HAP-1 (cell line): ENCODE results near the gene CMTM6.
"Not testable (repeated sequence)": the region's sequence is repeated elsewhere in the genome, so short reads cannot be mapped to it uniquely, and the experiment has no call there.

Experiments
- DNase-seq, 2 experiments: peaks; one replicate each; pipeline ENCODE4 v3.0.0-alpha.2; 2016 to 2020; ENCODE audit warnings: low spot score in 2 of 2
- H3K27me3 ChIP-seq: fragments of 250-450 bp; sonication (Bioruptor Pico); 2 replicates; pipeline ENCODE4 v1.5.1; 2020; ENCODE audit warnings: low read depth, mild to moderate bottlenecking, moderate library complexity
- H3K36me3 ChIP-seq: fragments of 250-450 bp; sonication (Bioruptor Pico); replicated peaks from 2 replicates; pipeline ENCODE4 v1.5.1; 2020; ENCODE audit warnings: mild to moderate bottlenecking
- H3K4me1 ChIP-seq: fragments of 250-450 bp; sonication (Bioruptor Pico); 2 replicates; pipeline ENCODE4 v1.5.1; 2020; ENCODE audit warnings: mild to moderate bottlenecking
- H3K4me3 ChIP-seq: fragments of 250-450 bp; sonication (Bioruptor Pico); 2 replicates; pipeline ENCODE4 v1.5.1; 2020; ENCODE audit warnings: mild to moderate bottlenecking, moderate library complexity
- H3K9me3 ChIP-seq: fragments of 250-450 bp; sonication (Bioruptor Pico); 2 replicates; pipeline ENCODE4 v1.5.1; 2020; ENCODE audit warnings: mild to moderate bottlenecking, moderate library complexity
- in situ Hi-C: fragments of 300-500 bp; cut with MboI; formaldehyde crosslinking; loops from 3 replicates; pipeline ENCODE4 v1.14.3; 2020; ENCODE audit warnings: low sequenced_read_pairs, inconsistent platforms, mixed read lengths

The CMTM6 gene

GRCh38 chr3:32493437-32494414 lies 8.9 kb downstream of the CMTM6 start:
- DNase-seq = no peak
- Histone ChIP-seq H3K36me3 (no peaks in the 10 kb centered on the region), H3K27me3 (no peaks in the 10 kb centered on the region), H3K4me1 (no peaks in the 10 kb centered on the region), H3K4me3 (no peak overlapping the region), H3K9me3 (no peaks in the 10 kb centered on the region)
- in situ Hi-C loops = no loop called here

DNA sequence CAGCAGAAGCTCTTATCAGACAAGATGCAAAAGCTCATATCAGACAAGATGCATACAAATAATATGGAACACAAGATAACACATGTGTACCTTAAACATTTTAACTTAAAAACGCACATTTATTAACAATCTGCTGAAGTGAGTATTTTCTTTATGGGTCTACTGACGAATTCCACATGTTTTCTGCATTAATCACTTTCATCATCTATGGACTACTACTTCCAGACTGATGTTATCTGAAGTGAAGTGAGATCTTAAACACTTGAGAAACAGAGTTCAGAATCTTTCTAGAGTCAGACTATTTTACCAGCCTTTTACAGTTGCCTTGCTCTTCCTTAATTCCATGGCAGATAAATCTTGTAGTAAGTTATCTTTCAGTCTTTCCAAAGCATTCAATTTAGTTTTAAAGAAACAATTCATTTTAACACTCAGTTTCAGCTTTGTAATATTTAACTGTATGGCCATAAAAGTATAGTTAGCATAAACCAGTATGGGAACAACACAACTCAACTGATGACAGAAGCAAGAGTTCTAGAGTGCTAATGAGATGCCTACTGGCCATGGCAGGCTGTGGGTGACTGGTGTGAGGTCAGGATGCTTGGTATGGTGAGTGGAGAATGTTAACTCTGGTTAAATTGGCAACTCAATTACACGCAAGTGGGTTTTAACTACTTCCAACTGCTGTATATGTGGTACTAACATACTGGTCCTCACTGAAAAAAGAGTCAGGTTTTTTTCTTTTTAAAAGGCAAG lies 9.8 kb downstream of the CMTM6 start:
- H3K27me3 ChIP-seq = no peaks in the 10 kb centered on the region
- H3K36me3 ChIP-seq = no peaks in the 10 kb centered on the region
- no peak overlapping the region for H3K4me3 ChIP-seq
- in situ Hi-C loops = no loop called here
- H3K4me1 ChIP-seq = no peaks in the 10 kb centered on the region
- no peaks in the 10 kb centered on the region for H3K9me3 ChIP-seq
- no peak for DNase-seq

GRCh38 chr3:32488474-32489008 lies 14.1 kb downstream of the CMTM6 start:
- no peak overlapping the region for H3K4me3 ChIP-seq
- H3K36me3 ChIP-seq = 0 out of 2 replicates have a peak, but pooled peaks cover 5% of the 10 kb centered on the region
- DNase-seq = no peak
- no peaks in the 10 kb centered on the region for H3K4me1 ChIP-seq
- in situ Hi-C loops = no loop called here
- no peaks in the 10 kb centered on the region for H3K9me3 ChIP-seq
- H3K27me3 ChIP-seq = no peaks in the 10 kb centered on the region

DNA sequence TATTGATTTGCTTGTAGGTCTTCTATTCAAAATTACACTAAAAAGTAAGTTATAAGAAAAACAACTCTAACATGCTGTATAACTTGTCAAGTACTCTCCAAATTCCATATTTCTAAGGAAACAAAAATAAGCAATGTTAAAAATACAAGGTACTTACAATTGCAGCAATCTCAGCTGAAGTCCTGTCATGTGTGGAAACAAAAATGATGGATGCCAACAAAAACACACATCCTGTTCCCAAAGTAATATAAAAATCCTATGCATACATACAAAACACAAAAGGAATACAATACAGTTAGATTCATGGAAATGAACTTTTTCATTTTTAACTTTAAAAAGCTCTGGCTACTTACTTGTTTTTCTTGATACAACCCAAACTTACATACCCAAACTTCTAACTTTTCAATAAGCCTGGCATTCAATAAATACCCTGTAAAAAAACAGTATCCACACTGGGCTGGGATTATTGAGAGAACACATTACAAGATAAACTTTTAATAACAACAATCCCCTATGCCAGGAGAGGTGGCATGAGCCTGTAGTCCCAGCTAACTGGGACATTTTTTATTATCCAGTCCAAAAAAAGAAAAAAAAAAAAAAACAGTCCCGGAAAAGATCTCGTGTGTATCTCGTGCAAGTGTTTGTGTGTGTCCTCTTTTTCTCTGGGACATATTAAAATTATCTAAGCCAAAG lies 14.7 kb downstream of the CMTM6 start:
- DNase-seq = no peak
- Histone ChIP-seq H3K4me1 (no peaks in the 10 kb centered on the region), H3K36me3 (0 out of 2 replicates have a peak, but pooled peaks cover 5% of the 10 kb centered on the region), H3K9me3 (no peaks in the 10 kb centered on the region), H3K27me3 (no peaks in the 10 kb centered on the region), H3K4me3 (no peak overlapping the region)
- in situ Hi-C loops = no loop called here

GRCh38 chr3:32484436-32484835 lies 18.2 kb downstream of the CMTM6 start:
- Histone ChIP-seq H3K27me3 (no peaks in the 10 kb centered on the region), H3K4me3 (no peak overlapping the region), H3K36me3 (0 out of 2 replicates have a peak, but pooled peaks cover 5% of the 10 kb centered on the region), H3K9me3 (no peaks in the 10 kb centered on the region), H3K4me1 (no peaks in the 10 kb centered on the region)
- in situ Hi-C loops = no loop called here
- DNase-seq = no peak

DNA sequence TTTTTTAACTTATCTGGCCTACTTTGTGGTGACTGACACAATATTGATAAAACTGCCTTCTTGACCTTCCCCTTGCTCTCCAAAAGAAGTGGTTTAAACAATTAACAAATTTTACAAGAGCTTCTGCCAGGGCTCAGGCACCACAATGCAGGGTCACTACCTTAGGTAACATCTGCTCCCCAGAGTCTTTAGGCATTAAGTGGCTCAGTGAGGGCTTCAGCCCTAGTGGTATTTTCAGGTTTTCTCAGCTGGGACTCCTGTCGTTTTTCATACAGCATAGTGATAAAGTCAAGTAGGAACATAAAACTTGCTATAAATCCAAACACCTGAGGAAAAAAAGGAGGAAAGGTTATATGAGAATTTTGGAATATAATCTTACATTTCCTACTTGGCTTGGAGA lies 18.9 kb downstream of the CMTM6 start:
- no peak for DNase-seq
- Histone ChIP-seq H3K4me3 (no peak overlapping the region), H3K4me1 (no peaks in the 10 kb centered on the region), H3K9me3 (no peaks in the 10 kb centered on the region), H3K36me3 (0 out of 2 replicates have a peak, but pooled peaks cover 5% of the 10 kb centered on the region), H3K27me3 (no peaks in the 10 kb centered on the region)
- in situ Hi-C loops = no loop called here

- H3K36me3 ChIP-seq = 0 out of 2 replicates have a peak, but pooled peaks cover 5% of the 10 kb centered on the region
- no peak for DNase-seq
- H3K4me1 ChIP-seq = no peaks in the 10 kb centered on the region
- in situ Hi-C loops = no loop called here
- H3K27me3 ChIP-seq = no peaks in the 10 kb centered on the region
- H3K9me3 ChIP-seq = no peaks in the 10 kb centered on the region
- no peak overlapping the region for H3K4me3 ChIP-seq
Measured at GRCh38 chr3:32482693-32483092, 20.0 kb downstream of the CMTM6 start.

GRCh38 chr3:32481791-32482631 lies 20.6 kb downstream of the CMTM6 start:
- Histone ChIP-seq H3K27me3 (no peaks in the 10 kb centered on the region), H3K9me3 (no peaks in the 10 kb centered on the region), H3K4me3 (no peak overlapping the region), H3K4me1 (no peaks in the 10 kb centered on the region), H3K36me3 (0 out of 2 replicates have a peak, but pooled peaks cover 5% of the 10 kb centered on the region)
- no peak for DNase-seq
- in situ Hi-C loops = no loop called here

GRCh38 chr3:32480604-32481003 lies 22.0 kb downstream of the CMTM6 start:
- no peaks in the 10 kb centered on the region for H3K9me3 ChIP-seq
- H3K4me3 ChIP-seq = no peak overlapping the region
- H3K36me3 ChIP-seq = 0 out of 2 replicates have a peak, but pooled peaks cover 5% of the 10 kb centered on the region
- no peaks in the 10 kb centered on the region for H3K4me1 ChIP-seq
- no peaks in the 10 kb centered on the region for H3K27me3 ChIP-seq
- no peak for DNase-seq
- in situ Hi-C loops = no loop called here

DNA sequence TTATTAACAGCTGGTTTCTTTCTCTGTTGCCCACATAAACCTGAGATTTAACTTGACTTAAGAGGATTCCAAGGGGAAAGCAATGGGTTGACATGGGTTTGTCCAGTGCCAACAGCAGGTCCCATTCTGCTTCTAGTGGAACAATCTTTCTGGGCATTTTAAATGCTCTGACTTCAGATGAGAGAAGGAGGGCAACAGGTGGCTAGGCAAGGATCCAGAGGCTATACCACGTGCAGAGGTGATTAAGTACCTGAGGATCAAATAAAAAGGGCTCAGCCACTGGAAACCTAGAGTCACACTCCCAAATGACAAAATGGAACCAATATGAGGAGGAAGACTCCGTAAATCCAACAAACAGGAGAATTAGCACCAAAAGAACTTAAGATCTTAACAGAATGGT lies 28.5 kb downstream of the CMTM6 start:
- Histone ChIP-seq H3K36me3 (no peaks in the 10 kb centered on the region), H3K9me3 (no peaks in the 10 kb centered on the region), H3K4me3 (no peak overlapping the region), H3K4me1 (no peaks in the 10 kb centered on the region), H3K27me3 (no peaks in the 10 kb centered on the region)
- DNase-seq = no peak
- in situ Hi-C loops = loop anchor here (10.0 kb wide), 1 partner anchor 179 kb away; no protein-coding TSS in a partner anchor

GRCh38 chr3:32472151-32472550 lies 30.5 kb downstream of the CMTM6 start:
- not testable (repeated sequence) for DNase-seq, H3K4me1 ChIP-seq, H3K4me3 ChIP-seq, H3K36me3 ChIP-seq, H3K9me3 ChIP-seq, H3K27me3 ChIP-seq
- in situ Hi-C loops = loop anchor here (10.0 kb wide), 1 partner anchor 177 kb away; no protein-coding TSS in a partner anchor

DNA sequence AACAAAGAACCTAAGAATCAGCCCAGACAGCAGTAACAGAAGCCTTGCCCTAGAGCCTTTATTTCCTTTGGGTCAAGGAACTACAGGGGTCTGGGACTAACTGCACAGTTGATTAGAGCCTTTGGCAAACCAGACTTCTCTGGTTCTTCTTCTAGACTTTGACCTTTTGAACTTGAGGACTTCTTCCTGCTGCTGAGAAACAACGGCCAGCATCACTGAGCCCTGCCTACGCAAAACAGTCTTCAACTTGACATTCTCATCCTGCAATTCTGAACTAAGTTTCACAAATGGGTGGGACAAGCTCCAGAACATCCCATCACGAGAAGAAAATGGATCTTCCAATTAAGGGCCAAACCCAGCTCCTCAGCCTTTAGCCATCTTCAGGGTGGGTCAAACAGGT lies 31.4 kb downstream of the CMTM6 start:
- H3K4me1 ChIP-seq = no peaks in the 10 kb centered on the region
- H3K4me3 ChIP-seq = no peak overlapping the region
- no peaks in the 10 kb centered on the region for H3K27me3 ChIP-seq
- H3K36me3 ChIP-seq = no peaks in the 10 kb centered on the region
- DNase-seq = no peak
- in situ Hi-C loops = loop anchor here (10.0 kb wide), 1 partner anchor 176 kb away; no protein-coding TSS in a partner anchor
- no peaks in the 10 kb centered on the region for H3K9me3 ChIP-seq
